HG03280 (cell line): ENCODE measurements around the gene HEXA.

Source experiments
- ATAC-seq: cut with Tn5 transposase; IDR thresholded peaks from one replicate; pipeline ENCODE4 v1.9.1; 2021; ENCODE audit warnings: mild to moderate bottlenecking, moderate library complexity; ENCODE audit not compliant: unreplicated experiment

HEXA gene

GRCh38 chr15:72377331-72377730 is 1.5 kb upstream of the HEXA start:
- ATAC-seq, result no peak

DNA sequence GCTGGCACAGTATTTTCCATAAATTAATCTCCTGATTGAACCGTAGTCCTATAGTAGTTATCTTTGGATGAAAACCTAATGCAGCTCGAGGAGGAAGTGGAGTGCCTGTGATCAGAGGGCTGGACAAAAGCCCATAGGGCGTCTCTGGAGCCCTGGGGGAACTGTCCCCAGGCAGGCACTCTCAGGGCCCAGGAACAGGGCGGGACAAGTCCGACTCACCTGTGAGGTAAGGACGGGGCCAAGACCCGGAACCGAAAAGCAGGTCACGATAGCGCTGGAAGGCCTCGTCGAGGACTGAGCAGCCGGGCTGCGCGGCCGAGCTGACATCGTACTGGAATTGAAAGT is 341 bp downstream of the HEXA start:
- no peak for ATAC-seq

- ATAC-seq, result no peak
Measured at GRCh38 chr15:72372361-72372760, 3.5 kb downstream of the HEXA start.

DNA sequence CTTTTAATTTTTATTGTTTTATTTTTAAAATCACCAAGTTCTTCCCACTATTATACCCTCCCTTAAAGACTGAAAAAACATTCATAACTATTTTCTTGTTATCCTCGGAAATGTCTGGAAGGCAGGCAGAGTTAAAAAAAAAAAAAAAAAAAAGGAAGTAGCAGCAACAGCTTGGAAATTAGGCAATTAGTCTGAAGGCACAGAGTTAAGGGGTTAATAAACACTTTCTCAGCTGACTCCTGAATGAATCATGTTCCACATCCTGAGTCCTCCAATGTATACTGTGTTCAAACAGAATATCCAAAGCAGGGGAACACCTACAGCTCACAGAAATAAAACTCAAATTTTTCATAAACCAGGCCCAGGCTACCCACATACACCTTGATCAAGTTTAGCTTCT is 5.8 kb downstream of the HEXA start:
- ATAC-seq, result no peak

GRCh38 chr15:72368899-72369298 is 6.9 kb downstream of the HEXA start:
- ATAC-seq, result no peak

DNA sequence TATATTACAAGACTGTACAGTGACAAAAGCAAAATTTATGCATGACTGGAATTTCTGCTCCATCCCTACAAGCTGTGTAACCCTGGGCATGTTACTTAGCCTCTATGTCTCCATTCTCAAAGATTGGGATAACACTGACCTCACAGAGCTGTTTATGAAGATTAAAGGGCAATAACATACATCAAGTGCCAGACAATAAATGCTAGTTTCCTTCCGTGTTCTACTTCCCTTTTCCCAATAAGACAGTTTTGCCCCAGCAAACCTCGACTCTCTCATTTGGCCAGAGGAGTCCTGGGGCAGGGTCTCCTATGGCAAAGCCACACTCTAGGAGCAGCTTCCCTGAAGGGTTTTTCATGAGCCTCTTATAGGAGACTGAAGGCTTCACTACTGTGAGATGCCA is 7.5 kb downstream of the HEXA start:
- no peak for ATAC-seq

GRCh38 chr15:72365844-72366243 is 10.0 kb downstream of the HEXA start:
- ATAC-seq, result peak; percentile 47

DNA sequence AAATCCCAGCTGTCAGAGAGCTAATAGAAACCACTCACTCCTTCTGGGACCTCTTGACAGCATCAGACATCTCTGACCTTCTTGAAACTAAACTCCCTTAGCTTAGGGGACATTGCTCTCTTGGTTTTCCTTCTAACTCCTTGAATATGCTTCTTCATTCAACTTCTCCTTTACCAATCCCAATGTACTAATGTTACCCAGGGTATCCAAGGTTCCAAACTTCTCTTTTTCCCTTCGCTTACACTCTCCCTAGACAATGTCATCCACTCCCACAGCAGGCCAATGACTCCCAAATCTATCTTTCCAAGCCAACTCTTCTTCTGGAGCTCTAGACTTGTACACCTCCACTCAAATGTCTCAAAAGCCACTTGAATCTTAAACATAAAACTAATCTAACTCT is 14.6 kb downstream of the HEXA start:
- no peak for ATAC-seq

- ATAC-seq, result no peak
Measured at GRCh38 chr15:72358650-72359171, 17.1 kb downstream of the HEXA start.

- ATAC-seq, result no peak
Measured at GRCh38 chr15:72358121-72358520, 17.7 kb downstream of the HEXA start.

- ATAC-seq, result no peak
Measured at GRCh38 chr15:72354496-72354895, 21.3 kb downstream of the HEXA start.

GRCh38 chr15:72353266-72353665 is 22.5 kb downstream of the HEXA start:
- ATAC-seq, result no peak

DNA sequence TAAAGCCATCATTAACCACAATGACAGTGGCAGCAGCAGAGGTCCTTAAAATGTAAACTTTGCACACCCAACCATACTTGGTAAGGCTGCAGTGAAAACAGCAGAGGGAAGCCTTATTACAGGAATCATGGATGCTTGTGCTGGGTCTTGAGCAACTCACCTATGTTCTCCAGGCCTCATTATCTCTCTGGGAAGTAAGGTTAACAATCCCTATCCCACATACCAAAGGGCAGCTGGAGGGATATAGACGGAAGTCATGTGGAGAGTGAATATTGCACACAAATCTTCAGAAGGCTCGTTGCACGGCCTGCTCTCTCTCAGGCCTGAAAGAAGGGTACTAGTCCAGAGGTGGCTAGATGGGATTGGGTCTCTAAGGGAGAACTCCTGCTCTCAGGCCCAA is 30.0 kb downstream of the HEXA start:
- no peak for ATAC-seq

GRCh38 chr15:72345280-72345679 is 30.5 kb downstream of the HEXA start:
- no peak for ATAC-seq

GRCh38 chr15:72344602-72345001 is 31.2 kb downstream of the HEXA start:
- no peak for ATAC-seq

GRCh38 chr15:72342385-72342784 is 33.4 kb downstream of the HEXA start:
- ATAC-seq, result no peak

- no peak for ATAC-seq
Measured at GRCh38 chr15:72341361-72341760, 34.5 kb downstream of the HEXA start.

- ATAC-seq, result no peak
Measured at GRCh38 chr15:72340366-72340765, 35.4 kb downstream of the HEXA start.

- ATAC-seq, result no peak
Measured at GRCh38 chr15:72339777-72340177, 36.0 kb downstream of the HEXA start.

GRCh38 chr15:72338617-72339321 is 37.0 kb downstream of the HEXA start:
- ATAC-seq, result no peak

- no peak for ATAC-seq
Measured at GRCh38 chr15:72338148-72338547, 37.7 kb downstream of the HEXA start.

- no peak for ATAC-seq
Measured at GRCh38 chr15:72334842-72335241, 41.0 kb downstream of the HEXA start.

- no peak for ATAC-seq
Measured at GRCh38 chr15:72331021-72331420, 44.8 kb downstream of the HEXA start.
